HFFc6 (cell line): ENCODE results near the gene SLC13A3. TPM values are rescaled to one million over a fixed set of nuclear protein-coding genes. Genes with fewer than 3 reads are reported as not detected.

Source experiments
- DNase-seq: peaks from one replicate; pipeline ENCODE4 v3.0.0-alpha.2; 2018
- H3K27ac Mint-ChIP-seq: 2 replicates; pipeline ENCODE4 v1.8.0; 2020; ENCODE audit warnings: mild to moderate bottlenecking, mixed read lengths
- H3K27me3 Mint-ChIP-seq: 2 replicates; pipeline ENCODE4 v1.8.0; 2021; ENCODE audit warnings: mild to moderate bottlenecking, moderate library complexity, mixed read lengths; ENCODE audit not compliant: insufficient read depth
- H3K36me3 Mint-ChIP-seq: 2 replicates; pipeline ENCODE4 v1.8.0; 2021; ENCODE audit warnings: low read depth, mixed read lengths
- H3K4me1 Mint-ChIP-seq: 2 replicates; pipeline ENCODE4 v1.8.0; 2020; ENCODE audit warnings: low read depth, mixed read lengths
- H3K4me3 Mint-ChIP-seq: 2 replicates; pipeline ENCODE4 v1.8.0; 2020; ENCODE audit warnings: mild to moderate bottlenecking, moderate library complexity, mixed read lengths
- H3K9me3 Mint-ChIP-seq: 2 replicates; pipeline ENCODE4 v1.8.0; 2020; ENCODE audit warnings: mild to moderate bottlenecking, mixed read lengths
- total RNA-seq, 6 experiments: library from RNA; stranded (reverse); fragmentation: NEBNext Ultra II Directional; extraction: Animal tissue kit (Norgen Biotek cat#: 25700); gene quantifications; 2 replicates in 1 of 6; 3 replicates in 5 of 6; pipeline ENCODE4 v1.2.3, GENCODE V29; 2021
- TF ChIP-seq, protein P1 (sequence below): fragments of 200-600 bp; sonication (generic); IDR thresholded peaks from 2 replicates; pipeline ENCODE4 v1.5.0; 2021; ENCODE audit warnings: antibody characterized with exemption, mild to moderate bottlenecking

Gene SLC13A3
- total RNA-seq, 6 experiments from 2014 or later, result 2.3 to 3.5 (median 2.7) TPM

DNA sequence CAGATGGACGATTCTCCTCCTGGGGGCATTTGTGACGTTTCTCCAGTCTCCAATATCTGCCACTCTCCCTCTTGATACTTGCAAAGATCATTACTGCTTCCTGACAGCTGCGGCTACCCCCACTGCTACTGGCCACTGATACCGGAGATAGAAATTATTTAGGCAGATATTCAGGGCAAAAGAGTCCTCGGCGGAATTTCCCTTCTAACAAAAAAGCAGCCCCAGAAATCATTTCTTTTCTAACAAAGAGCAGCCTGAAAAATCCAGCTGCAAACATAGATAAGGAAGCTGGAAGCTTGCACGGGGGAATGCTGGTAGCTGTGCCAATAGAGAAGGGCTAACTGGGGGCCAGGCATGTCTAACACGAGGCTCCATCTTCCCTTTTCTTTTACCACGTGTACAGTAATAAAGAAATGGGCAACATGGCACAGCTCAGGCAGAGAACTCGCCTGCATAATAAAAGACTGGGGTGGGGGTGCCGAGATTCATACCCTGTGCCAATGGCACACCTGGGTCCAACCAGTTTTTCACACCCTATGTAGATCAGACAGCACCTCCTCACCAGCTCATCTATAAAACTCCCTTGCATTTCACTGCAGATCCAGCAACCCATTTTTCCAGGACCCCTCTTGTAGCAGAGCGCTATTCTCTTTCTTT lies 31.9 kb upstream of the SLC13A3 start:
- no peak for DNase-seq
- Mint-ChIP-seq H3K36me3 (peaks cover 21% of the 10 kb centered on the region), H3K27ac (peak overlapping the region; percentile 89), H3K9me3 (no peaks in the 10 kb centered on the region), H3K4me1 (peaks cover 56% of the 10 kb centered on the region), H3K27me3 (peaks cover 4% of the 10 kb centered on the region), H3K4me3 (peak overlapping the region; percentile 86)
- TF ChIP-seq, protein P1, sequence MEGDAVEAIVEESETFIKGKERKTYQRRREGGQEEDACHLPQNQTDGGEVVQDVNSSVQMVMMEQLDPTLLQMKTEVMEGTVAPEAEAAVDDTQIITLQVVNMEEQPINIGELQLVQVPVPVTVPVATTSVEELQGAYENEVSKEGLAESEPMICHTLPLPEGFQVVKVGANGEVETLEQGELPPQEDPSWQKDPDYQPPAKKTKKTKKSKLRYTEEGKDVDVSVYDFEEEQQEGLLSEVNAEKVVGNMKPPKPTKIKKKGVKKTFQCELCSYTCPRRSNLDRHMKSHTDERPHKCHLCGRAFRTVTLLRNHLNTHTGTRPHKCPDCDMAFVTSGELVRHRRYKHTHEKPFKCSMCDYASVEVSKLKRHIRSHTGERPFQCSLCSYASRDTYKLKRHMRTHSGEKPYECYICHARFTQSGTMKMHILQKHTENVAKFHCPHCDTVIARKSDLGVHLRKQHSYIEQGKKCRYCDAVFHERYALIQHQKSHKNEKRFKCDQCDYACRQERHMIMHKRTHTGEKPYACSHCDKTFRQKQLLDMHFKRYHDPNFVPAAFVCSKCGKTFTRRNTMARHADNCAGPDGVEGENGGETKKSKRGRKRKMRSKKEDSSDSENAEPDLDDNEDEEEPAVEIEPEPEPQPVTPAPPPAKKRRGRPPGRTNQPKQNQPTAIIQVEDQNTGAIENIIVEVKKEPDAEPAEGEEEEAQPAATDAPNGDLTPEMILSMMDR, result no peak

DNA sequence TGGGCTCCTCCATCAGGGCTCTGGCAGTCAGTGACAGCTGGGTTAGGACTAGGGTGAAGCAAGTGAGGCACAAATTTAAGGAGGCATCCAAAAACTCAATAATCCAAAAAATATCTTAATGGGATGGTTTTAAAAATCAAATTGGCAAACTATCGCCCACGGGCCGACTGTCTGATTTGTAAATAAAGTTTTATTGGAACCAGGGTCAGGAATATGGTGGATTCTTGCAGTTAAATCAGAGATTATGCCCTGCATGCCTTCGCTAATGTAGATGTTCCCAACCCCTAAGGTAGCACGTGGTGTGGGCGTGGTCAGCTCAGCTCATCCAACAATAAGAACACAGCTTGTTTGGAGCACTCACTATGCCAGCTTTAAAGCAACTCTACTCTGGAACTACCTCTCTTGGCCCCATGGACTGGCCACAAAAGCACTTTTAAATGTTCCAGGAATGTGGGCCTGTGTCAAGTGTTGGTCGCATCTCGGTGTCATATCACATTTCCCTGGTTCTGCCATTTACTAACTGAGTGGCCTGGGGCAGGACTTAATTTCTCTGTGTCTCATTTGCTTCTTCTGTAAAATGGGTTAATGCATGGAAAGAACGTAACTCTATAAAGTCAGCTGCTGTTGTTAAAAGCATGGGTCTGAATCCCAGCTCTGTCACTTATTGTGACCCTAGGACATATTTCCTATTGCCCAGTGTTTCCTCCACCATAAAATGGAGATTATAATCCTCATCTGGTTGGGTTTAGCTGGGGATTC lies 31.0 kb upstream of the SLC13A3 start:
- no peaks in the 10 kb centered on the region for H3K9me3 Mint-ChIP-seq
- peaks cover 4% of the 10 kb centered on the region for H3K27me3 Mint-ChIP-seq
- H3K36me3 Mint-ChIP-seq, result peaks cover 21% of the 10 kb centered on the region
- no peak for DNase-seq
- H3K27ac Mint-ChIP-seq, result no peak overlapping the region
- peaks cover 47% of the 10 kb centered on the region for H3K4me1 Mint-ChIP-seq
- H3K4me3 Mint-ChIP-seq, result peak overlapping the region; percentile 86; the same call in 1 of the 2 replicates
- TF ChIP-seq, protein P1, result no peak

DNA sequence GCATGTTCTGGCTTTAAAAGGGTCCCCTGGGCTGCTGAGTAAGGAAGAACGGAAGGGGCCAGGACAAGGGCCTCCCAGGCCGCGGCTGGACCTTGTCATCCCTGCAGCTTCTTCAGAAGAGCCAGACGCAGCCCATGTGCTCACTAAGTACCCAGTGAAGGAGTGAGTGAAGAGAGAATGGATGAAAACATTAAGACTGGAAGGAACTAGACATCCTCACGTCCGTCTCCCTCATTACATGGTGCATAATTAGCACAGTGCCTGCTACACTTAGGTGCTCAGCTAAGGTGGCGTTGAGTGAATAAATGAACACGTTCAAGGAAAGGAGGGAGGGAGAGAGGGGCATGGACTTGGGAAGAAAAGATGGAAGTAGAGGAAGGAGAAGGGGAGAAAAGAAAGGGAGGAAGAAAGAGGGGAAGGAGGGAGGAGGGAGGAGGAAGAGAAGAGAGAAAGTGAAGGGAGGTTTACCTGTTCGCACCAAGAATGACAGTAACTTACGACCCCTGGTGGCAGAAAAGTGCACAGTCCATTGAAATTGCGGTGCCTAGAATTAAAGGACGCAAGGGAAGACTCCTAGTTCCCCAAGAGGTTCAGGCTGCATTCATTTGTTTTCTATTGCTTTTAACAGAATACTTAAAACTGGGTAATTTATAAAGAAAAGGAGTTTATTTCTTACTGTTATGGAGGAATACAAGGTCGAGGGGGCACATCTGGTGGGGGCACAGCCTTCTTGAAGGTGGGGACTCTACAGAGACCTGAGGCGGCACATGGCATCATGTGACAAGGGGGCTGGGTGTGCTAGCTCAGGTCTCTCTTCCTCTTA lies 30.0 kb upstream of the SLC13A3 start:
- TF ChIP-seq, protein P1, result peak; percentile 92
- Mint-ChIP-seq H3K36me3 (peaks cover 16% of the 10 kb centered on the region), H3K4me1 (peaks cover 37% of the 10 kb centered on the region), H3K9me3 (no peaks in the 10 kb centered on the region), H3K27me3 (peaks cover 4% of the 10 kb centered on the region), H3K4me3 (no peak overlapping the region), H3K27ac (no peak overlapping the region)
- DNase-seq, result peak; percentile 35

DNA sequence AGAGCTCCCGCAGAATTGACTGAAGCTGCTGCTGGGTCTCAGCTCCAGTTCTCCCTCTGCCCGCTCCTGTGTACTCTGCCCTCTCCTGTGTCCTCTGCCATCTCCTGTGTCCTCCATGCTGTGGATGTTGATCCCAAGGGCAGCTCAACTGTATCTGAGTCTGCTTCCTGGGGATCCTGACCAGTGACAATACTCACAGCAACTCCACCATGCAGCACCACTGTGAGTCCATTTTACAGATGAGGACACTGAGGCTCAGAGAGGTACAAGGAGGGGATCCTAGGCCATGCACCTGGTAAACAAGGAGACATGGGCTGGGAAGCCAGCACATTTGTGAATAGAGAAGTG lies 29.4 kb upstream of the SLC13A3 start:
- peaks cover 10% of the 10 kb centered on the region for H3K36me3 Mint-ChIP-seq
- no peak overlapping the region for H3K4me3 Mint-ChIP-seq
- H3K27me3 Mint-ChIP-seq, result peaks cover 4% of the 10 kb centered on the region
- TF ChIP-seq, protein P1, result no peak
- no peaks in the 10 kb centered on the region for H3K9me3 Mint-ChIP-seq
- peaks cover 31% of the 10 kb centered on the region for H3K4me1 Mint-ChIP-seq
- DNase-seq, result no peak
- no peak overlapping the region for H3K27ac Mint-ChIP-seq

DNA sequence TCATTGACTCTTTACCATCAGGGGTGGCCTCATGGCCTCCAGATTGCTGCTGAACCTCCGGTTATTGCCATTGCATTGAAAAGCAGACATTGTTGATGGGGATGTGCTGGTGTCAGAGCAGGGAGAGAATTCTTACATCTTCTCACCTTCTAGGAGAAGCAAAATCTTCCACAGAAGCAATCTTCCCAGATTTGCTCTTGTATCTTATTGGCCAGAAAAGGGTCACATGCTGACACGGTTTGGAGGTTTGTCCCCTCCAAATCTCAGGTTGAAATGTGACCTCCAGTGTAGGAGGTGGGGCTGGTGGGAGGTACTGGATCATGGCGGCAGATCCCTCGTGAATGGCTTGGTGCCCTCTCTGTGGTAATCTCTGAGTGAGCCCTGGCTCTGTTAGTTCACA lies 27.3 kb upstream of the SLC13A3 start:
- H3K36me3 Mint-ChIP-seq, result peaks cover 4% of the 10 kb centered on the region; the same call in 1 of the 2 replicates
- no peak for DNase-seq
- H3K4me1 Mint-ChIP-seq, result peaks cover 13% of the 10 kb centered on the region
- H3K27me3 Mint-ChIP-seq, result no peaks in the 10 kb centered on the region
- TF ChIP-seq, protein P1, result no peak
- no peak overlapping the region for H3K4me3 Mint-ChIP-seq
- peaks cover 4% of the 10 kb centered on the region for H3K9me3 Mint-ChIP-seq
- H3K27ac Mint-ChIP-seq, result no peak overlapping the region
